ENCODE data around the gene GPR173.

GPR173 gene, protein sequence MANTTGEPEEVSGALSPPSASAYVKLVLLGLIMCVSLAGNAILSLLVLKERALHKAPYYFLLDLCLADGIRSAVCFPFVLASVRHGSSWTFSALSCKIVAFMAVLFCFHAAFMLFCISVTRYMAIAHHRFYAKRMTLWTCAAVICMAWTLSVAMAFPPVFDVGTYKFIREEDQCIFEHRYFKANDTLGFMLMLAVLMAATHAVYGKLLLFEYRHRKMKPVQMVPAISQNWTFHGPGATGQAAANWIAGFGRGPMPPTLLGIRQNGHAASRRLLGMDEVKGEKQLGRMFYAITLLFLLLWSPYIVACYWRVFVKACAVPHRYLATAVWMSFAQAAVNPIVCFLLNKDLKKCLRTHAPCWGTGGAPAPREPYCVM

DNA sequence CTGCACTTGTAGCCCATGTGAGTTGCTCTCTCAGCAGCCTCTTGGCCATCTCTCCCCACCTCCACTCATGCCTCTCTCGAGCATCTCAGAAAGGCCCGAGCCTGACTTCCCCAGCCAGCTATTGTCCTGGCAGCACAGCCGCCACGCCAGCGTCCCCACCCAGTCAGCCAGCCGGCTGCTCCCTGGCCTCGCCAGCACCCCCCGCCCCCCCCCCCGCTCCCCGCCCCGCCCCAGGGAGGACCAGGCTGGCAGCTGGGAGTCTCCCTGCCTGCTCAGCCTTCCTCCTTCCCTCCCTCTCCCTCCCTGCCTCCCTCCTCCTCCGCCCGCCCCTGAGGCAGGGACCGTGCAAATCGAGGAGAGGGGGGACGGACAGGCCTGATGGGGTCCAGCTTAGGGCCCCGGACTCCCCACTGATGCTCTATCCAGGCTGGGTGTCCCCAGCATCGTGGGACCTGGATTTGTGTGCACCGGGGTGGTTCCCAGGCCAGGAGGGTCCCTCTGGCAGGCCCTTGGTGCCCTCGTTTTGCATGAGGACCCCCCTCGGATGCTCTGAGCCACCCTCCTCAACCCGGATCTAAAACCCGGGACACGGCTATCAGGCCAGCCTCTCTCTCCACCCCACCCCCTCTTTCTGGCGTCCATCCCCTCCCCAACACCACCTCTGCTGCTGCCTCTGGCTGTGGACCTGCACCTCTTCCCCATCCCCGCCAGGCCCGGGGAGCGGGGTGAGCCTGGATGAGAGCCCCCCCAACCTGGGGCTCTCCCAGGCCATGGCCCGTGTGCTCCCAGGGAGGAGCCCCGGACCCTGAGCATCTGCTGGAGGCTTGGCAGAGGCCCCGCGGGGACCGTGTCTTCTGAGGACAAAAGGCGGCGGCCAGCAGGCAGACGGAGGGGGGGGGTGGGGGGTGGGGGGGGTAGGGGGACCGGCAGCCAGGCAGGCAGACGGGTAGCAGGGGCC, at the start of gene GPR173:
GPR173 (plus strand) TSS at position 621 of the 958 bp plus-strand sequence. CDS start 27,833 bp downstream, outside the sequence.
- TF ChIP-seq EGR1 (IDR thresholded peaks at IDR 0.05) (no peak), TCF12 (IDR thresholded peaks at IDR 0.05; ENCODE audit: low read depth) (no peak), NFIC (IDR thresholded peaks at IDR 0.05) (no peak), TAF1 (IDR thresholded peaks at IDR 0.05; ENCODE audit: low read depth) (no peak), RAD21 (IDR thresholded peaks at IDR 0.05; ENCODE audit: low read depth) (no peak), YY1 (IDR thresholded peaks at IDR 0.05; ENCODE audit: low read depth) (no peak), CREB1 (IDR thresholded peaks at IDR 0.05; ENCODE audit: low read depth) (no peak), TEAD4 (IDR thresholded peaks at IDR 0.05) (no peak), FOXM1 (IDR thresholded peaks at IDR 0.05; ENCODE audit: borderline replicate concordance, low read depth) (no peak)
- TF ChIP-seq, protein P1, sequence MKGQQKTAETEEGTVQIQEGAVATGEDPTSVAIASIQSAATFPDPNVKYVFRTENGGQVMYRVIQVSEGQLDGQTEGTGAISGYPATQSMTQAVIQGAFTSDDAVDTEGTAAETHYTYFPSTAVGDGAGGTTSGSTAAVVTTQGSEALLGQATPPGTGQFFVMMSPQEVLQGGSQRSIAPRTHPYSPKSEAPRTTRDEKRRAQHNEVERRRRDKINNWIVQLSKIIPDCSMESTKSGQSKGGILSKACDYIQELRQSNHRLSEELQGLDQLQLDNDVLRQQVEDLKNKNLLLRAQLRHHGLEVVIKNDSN (IDR thresholded peaks at IDR 0.05) = no peak
- TF ChIP-seq, protein P2, sequence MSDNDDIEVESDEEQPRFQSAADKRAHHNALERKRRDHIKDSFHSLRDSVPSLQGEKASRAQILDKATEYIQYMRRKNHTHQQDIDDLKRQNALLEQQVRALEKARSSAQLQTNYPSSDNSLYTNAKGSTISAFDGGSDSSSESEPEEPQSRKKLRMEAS (IDR thresholded peaks at IDR 0.05) = no peak

DNA sequence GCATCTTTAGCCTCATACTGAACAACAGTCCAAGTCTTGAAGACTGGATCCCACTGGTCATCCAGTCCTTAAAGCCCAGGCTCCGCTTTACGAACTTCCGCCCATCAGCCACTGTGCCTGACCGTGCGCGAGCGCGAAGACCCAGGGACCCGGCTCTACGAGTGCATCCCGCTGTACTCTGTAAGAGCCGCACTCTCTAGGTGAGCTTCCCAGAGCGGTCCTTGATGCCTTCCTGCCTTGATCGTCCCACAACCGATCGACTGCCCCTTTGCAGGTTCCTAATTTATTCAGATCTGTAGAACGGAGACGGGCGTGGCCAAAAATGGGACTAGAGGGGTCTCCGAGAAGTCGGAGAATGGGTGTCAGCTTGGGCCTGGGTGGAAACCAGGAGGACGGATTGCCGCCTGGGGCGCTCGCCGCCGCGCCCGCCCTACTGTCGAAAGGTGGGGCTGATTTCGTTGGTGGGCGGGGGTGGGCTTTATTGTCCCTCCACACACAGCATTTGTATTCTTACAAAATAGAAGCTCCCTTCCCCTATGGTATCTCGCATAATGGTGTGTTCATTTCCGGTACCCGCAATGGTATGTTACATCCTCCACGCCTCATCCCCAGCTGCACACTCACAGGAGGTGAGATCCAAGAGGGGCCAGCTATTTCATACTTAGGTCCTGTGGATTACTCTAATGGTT, 48.0 kb upstream of the GPR173 start:
- TF ChIP-seq YY1 (IDR thresholded peaks at IDR 0.05; ENCODE audit: low read depth) (no peak), TEAD4 (IDR thresholded peaks at IDR 0.05) (no peak), NFIC (IDR thresholded peaks at IDR 0.05) (no peak), ZBTB7A (IDR thresholded peaks at IDR 0.05; ENCODE audit: low read depth) (no peak), TAF1 (IDR thresholded peaks at IDR 0.05; ENCODE audit: low read depth) (no peak), CEBPB (IDR thresholded peaks at IDR 0.05) (no peak), RAD21 (IDR thresholded peaks at IDR 0.05; ENCODE audit: low read depth) (no peak), TCF12 (IDR thresholded peaks at IDR 0.05; ENCODE audit: low read depth) (no peak), EGR1 (IDR thresholded peaks at IDR 0.05) (no peak), FOXM1 (IDR thresholded peaks at IDR 0.05; ENCODE audit: borderline replicate concordance, low read depth) (no peak), EP300 (IDR thresholded peaks at IDR 0.05; ENCODE audit: borderline replicate concordance) (no peak)
- TF ChIP-seq, protein P2 (IDR thresholded peaks at IDR 0.05) = no peak
- TF ChIP-seq, protein P1 (IDR thresholded peaks at IDR 0.05) = no peak
- TF ChIP-seq, protein P3, sequence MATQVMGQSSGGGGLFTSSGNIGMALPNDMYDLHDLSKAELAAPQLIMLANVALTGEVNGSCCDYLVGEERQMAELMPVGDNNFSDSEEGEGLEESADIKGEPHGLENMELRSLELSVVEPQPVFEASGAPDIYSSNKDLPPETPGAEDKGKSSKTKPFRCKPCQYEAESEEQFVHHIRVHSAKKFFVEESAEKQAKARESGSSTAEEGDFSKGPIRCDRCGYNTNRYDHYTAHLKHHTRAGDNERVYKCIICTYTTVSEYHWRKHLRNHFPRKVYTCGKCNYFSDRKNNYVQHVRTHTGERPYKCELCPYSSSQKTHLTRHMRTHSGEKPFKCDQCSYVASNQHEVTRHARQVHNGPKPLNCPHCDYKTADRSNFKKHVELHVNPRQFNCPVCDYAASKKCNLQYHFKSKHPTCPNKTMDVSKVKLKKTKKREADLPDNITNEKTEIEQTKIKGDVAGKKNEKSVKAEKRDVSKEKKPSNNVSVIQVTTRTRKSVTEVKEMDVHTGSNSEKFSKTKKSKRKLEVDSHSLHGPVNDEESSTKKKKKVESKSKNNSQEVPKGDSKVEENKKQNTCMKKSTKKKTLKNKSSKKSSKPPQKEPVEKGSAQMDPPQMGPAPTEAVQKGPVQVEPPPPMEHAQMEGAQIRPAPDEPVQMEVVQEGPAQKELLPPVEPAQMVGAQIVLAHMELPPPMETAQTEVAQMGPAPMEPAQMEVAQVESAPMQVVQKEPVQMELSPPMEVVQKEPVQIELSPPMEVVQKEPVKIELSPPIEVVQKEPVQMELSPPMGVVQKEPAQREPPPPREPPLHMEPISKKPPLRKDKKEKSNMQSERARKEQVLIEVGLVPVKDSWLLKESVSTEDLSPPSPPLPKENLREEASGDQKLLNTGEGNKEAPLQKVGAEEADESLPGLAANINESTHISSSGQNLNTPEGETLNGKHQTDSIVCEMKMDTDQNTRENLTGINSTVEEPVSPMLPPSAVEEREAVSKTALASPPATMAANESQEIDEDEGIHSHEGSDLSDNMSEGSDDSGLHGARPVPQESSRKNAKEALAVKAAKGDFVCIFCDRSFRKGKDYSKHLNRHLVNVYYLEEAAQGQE (IDR thresholded peaks at IDR 0.05; ENCODE audit: low read depth) = no peak

DNA sequence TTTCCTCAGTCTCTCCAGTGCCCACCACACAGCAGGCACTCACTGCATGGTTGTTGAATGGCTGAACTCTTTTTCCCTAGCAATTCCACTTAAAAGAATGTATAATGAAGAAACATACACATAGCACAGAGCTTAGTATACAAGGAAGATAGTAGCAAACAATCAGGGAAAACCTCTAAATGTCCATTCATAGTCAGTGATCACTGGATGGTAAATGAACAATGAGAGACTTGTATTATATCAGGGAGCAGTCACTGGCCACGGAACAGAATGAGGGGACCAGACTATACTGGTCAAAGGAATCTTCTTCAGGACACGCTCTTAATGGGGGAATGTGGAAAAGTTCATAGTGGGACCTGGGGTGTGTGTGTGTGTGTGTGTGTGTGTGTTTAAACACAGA, 46.6 kb upstream of the GPR173 start:
- TF ChIP-seq CEBPB (IDR thresholded peaks at IDR 0.05) = no peak
- TF ChIP-seq FOXM1 (IDR thresholded peaks at IDR 0.05; ENCODE audit: borderline replicate concordance, low read depth) = no peak
- TF ChIP-seq TAF1 (IDR thresholded peaks at IDR 0.05; ENCODE audit: low read depth) = no peak
- TF ChIP-seq EP300 (IDR thresholded peaks at IDR 0.05; ENCODE audit: borderline replicate concordance) = no peak
- TF ChIP-seq, protein P1 (IDR thresholded peaks at IDR 0.05) = no peak
- no peak for TF ChIP-seq CREB1 (IDR thresholded peaks at IDR 0.05; ENCODE audit: low read depth)
- no peak for TF ChIP-seq YY1 (IDR thresholded peaks at IDR 0.05; ENCODE audit: low read depth)
- TF ChIP-seq TCF12 (IDR thresholded peaks at IDR 0.05; ENCODE audit: low read depth) = no peak
- no peak for TF ChIP-seq NFIC (IDR thresholded peaks at IDR 0.05)
- TF ChIP-seq, protein P2 (IDR thresholded peaks at IDR 0.05) = no peak

DNA sequence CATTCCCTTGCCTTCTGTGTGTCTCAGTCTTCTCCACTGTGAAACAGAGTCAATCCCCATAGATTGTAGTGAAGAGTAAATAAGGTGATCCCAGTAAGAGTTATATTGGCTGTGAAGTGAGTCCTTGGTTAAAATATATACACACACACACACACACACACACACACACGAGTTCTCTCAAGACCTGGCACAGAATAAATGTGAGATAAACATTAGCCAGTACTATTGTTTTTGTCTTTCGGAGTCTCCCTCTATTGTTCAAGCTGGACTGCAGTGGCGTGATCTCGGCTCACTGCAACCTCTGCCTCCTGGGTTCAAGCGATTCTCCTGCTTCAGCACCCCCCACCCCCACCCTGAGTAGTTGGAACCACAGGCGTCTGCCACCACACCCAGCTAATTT, 45.5 kb upstream of the GPR173 start:
- TF ChIP-seq TAF1 (IDR thresholded peaks at IDR 0.05; ENCODE audit: low read depth) = no peak
- no peak for TF ChIP-seq NFIC (IDR thresholded peaks at IDR 0.05)
- no peak for TF ChIP-seq EP300 (IDR thresholded peaks at IDR 0.05; ENCODE audit: borderline replicate concordance)
- TF ChIP-seq CEBPB (IDR thresholded peaks at IDR 0.05) = no peak
- TF ChIP-seq CREB1 (IDR thresholded peaks at IDR 0.05; ENCODE audit: low read depth) = no peak
- TF ChIP-seq YY1 (IDR thresholded peaks at IDR 0.05; ENCODE audit: low read depth) = no peak
- TF ChIP-seq RAD21 (IDR thresholded peaks at IDR 0.05; ENCODE audit: low read depth) = no peak
- no peak for TF ChIP-seq ZBTB7A (IDR thresholded peaks at IDR 0.05; ENCODE audit: low read depth)
- no peak for TF ChIP-seq TCF12 (IDR thresholded peaks at IDR 0.05; ENCODE audit: low read depth)
- TF ChIP-seq, protein P3 (IDR thresholded peaks at IDR 0.05; ENCODE audit: low read depth) = no peak
